Measurements from ENCODE around the gene SUMF1.
"Not testable (repeated sequence)": the region's sequence is repeated elsewhere in the genome, so short reads cannot be mapped to it uniquely, and the experiment has no call there.

The SUMF1 gene

GRCh38 chr3:4458961-4459360 lies 8.1 kb downstream of the SUMF1 start:
- DNase-seq = no peak

GRCh38 chr3:4456780-4457179 lies 10.3 kb downstream of the SUMF1 start:
- DNase-seq = not testable (repeated sequence)

GRCh38 chr3:4454142-4454541 lies 12.9 kb downstream of the SUMF1 start:
- DNase-seq = no peak

- DNase-seq = no peak
Measured at GRCh38 chr3:4449043-4449805, 17.8 kb downstream of the SUMF1 start.

- no peak for DNase-seq
Measured at GRCh38 chr3:4448187-4448586, 18.9 kb downstream of the SUMF1 start.

GRCh38 chr3:4447295-4447999 lies 19.6 kb downstream of the SUMF1 start:
- no peak for DNase-seq

- DNase-seq = no peak
Measured at GRCh38 chr3:4440951-4441350, 26.1 kb downstream of the SUMF1 start.

- DNase-seq = no peak
Measured at GRCh38 chr3:4438296-4438695, 28.8 kb downstream of the SUMF1 start.

GRCh38 chr3:4432259-4432658 lies 34.8 kb downstream of the SUMF1 start:
- DNase-seq = no peak

GRCh38 chr3:4429648-4430350 lies 37.3 kb downstream of the SUMF1 start:
- no peak for DNase-seq

- no peak for DNase-seq
Measured at GRCh38 chr3:4426782-4427344, 40.2 kb downstream of the SUMF1 start.

- no peak for DNase-seq
Measured at GRCh38 chr3:4426261-4426781, 40.7 kb downstream of the SUMF1 start.

GRCh38 chr3:4425707-4426106 lies 41.4 kb downstream of the SUMF1 start:
- no peak for DNase-seq

- DNase-seq = no peak
Measured at GRCh38 chr3:4425055-4425454, 42.0 kb downstream of the SUMF1 start.

- no peak for DNase-seq
Measured at GRCh38 chr3:4421121-4421520, 45.9 kb downstream of the SUMF1 start.

- no peak for DNase-seq
Measured at GRCh38 chr3:4419920-4420319, 47.1 kb downstream of the SUMF1 start.

GRCh38 chr3:4419386-4419785 lies 47.7 kb downstream of the SUMF1 start:
- DNase-seq = no peak

- no peak for DNase-seq
Measured at GRCh38 chr3:4418156-4418555, 48.9 kb downstream of the SUMF1 start.

- no peak for DNase-seq
Measured at GRCh38 chr3:4417449-4417848, 49.6 kb downstream of the SUMF1 start.

GRCh38 chr3:4416961-4417360 lies 50.1 kb downstream of the SUMF1 start:
- DNase-seq = no peak

GRCh38 chr3:4416427-4416945 lies 50.6 kb downstream of the SUMF1 start:
- DNase-seq = no peak

- no peak for DNase-seq
Measured at GRCh38 chr3:4413467-4413866, 53.6 kb downstream of the SUMF1 start.

GRCh38 chr3:4411833-4412232 lies 55.2 kb downstream of the SUMF1 start:
- no peak for DNase-seq
